Stimulated activated naive B cell treated with anti-CD40 and anti-IgM and Interleukin-4, amounts not matched to agents 10 μg/mL and 1 μg/mL and 100 μg/mL, for 72 hours (primary cell): ENCODE results near the gene ZNF598.

ENCODE experiments used
- ATAC-seq, 2 donors: fragments of 150-1000 bp; cut with Tn5 transposase; replicated peaks; 2 replicates each; pipeline ENCODE4 v1.10.0; 2021; ENCODE audit warnings: moderate library complexity in 1 of 2
- DNase-seq: peaks from one replicate; pipeline ENCODE4 v3.0.0; 2021
- H3K27ac Mint-ChIP-seq: one replicate; pipeline ENCODE4 v1.8.0; 2022; ENCODE audit warnings: mild to moderate bottlenecking, mixed read lengths
- H3K27me3 Mint-ChIP-seq, 2 donors: one replicate each; pipeline ENCODE4 v1.8.0; 2022; ENCODE audit warnings: mixed read lengths in 2 of 2
- H3K36me3 Mint-ChIP-seq, 2 donors: one replicate each; pipeline ENCODE4 v1.8.0; 2022; ENCODE audit warnings: mixed read lengths in 2 of 2, mild to moderate bottlenecking in 1 of 2
- H3K4me1 Mint-ChIP-seq, 2 donors: one replicate each; pipeline ENCODE4 v1.8.0; 2022; ENCODE audit warnings: mixed read lengths in 2 of 2, mild to moderate bottlenecking in 1 of 2
- H3K4me3 Mint-ChIP-seq, 2 donors: one replicate each; pipeline ENCODE4 v1.8.0; 2022; ENCODE audit warnings: mild to moderate bottlenecking in 2 of 2, mixed read lengths in 2 of 2, moderate library complexity in 1 of 2
- H3K9me3 Mint-ChIP-seq, 2 donors: one replicate each; pipeline ENCODE4 v1.8.0; 2022; ENCODE audit warnings: mixed read lengths in 2 of 2, mild to moderate bottlenecking in 1 of 2

Gene ZNF598

DNA sequence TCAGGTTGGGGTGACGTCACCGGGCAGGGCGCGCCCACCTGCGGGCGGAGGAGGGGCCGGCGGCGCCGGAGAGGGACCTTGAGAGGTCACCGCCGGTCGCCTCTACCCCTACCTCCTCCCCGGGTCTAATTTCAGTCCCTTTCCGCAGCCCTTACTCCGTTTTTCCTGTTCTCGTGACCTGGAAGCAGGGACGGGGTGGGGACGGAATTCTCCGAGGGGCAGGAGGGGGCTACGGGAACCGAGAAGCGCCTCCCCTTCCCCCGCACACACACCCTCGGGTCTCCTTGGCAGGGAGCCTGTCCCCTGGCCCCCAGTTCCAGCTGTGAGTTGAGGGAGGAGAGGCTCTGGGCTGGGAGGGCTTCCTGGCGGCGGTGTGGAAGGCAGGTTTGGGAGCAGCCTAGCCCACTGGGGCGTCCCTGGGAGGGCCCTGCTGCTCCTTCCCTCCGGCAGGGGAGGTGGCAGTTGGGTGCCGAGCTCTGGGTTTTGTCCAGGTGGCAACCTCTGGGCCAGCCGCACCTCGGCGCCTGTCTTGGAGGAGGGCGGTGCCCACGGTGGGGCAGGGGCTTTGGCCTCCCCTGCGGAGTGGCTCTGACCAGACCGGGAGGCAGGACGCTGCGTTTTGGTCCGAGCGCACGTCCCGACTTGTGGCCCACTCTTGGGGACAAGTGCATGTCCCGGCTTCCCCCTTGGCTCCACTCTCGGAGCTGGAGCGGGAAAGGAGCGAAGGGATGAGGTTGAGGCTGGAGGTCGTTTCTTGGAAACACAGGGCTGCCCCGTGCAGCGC, 19.1 kb downstream of the ZNF598 start:
- peak; percentile 57 for DNase-seq
- Mint-ChIP-seq H3K4me1 (peaks cover 33 to 43% of the 10 kb centered on the region in 2 donors), H3K27me3 (no peaks in the 10 kb centered on the region), H3K27ac (peak overlapping the region; percentile 98), H3K36me3 (peaks cover 23 to 49% of the 10 kb centered on the region in 2 donors), H3K9me3 (no peaks in the 10 kb centered on the region), H3K4me3 (peak overlapping the region; percentile 88 to 95)
- peak; percentile 27 to 32 for ATAC-seq

DNA sequence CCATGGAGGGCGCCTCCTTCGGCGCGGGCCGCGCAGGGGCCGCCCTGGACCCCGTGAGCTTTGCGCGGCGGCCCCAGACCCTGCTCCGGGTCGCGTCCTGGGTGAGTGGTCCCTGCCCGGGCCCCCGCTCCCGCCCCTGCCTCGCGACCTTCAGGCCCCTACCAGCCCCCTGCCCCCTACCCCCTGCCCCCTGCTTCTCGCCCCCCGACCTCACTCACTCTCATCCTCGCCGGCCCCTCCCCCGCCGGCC, 19.6 kb downstream of the ZNF598 start:
- Mint-ChIP-seq H3K27ac (no peak overlapping the region), H3K27me3 (no peaks in the 10 kb centered on the region)

DNA sequence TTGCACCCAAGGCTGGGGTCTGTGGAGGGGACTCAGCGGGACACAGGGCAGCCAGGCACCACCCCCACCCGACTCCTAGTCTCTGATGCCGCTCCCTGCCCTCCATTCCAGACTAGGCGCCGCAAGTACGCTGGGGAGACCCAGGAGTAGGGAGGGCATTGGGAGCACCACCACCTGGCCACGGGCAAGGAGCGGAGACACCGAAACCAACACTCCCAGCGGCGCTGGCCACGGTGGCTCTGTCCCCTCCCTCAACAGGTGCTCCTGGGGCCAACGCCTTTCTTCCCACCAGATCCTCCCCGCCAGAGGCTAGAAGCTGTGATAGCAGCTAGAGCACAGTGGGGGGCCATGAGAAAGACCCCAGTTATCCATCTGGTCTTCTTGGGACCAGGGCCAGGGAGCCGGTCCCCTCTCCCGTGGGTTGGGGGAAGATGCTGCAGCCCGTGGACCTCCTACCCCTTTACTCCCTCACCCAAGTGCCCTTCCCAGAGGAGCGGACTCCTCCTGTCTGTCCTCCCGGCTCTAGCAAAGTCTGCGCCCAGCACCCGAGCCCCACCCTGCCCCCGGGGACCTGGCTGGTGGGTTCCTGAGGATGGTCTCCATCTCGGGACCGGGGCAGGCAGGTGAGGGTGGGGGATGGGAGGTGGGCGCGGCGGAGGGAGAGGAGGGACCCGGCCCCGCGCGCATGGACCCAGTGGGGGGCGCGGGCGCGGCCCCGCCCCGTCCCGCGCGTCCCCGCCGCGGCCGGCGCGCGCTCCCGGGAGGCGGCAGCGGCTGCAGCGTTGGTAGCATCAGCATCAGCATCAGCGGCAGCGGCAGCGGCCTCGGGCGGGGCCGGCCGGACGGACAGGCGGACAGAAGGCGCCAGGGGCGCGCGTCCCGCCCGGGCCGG, 20.2 kb downstream of the ZNF598 start, which contains the start of gene SYNGR3:
Gene SYNGR3 (plus strand): TSS at position 762 of the 892 bp plus-strand sequence. CDS start 133 bp downstream, outside the sequence.
- Mint-ChIP-seq H3K27ac (peak within 1 kb of the TSS; percentile 98), H3K4me3 (peak within 1 kb of the TSS; percentile 88 to 95), H3K36me3 (peaks cover 18 to 43% of the 10 kb centered on the region in 2 donors), H3K4me1 (peaks cover 39 to 53% of the 10 kb centered on the region in 2 donors), H3K27me3 (no peaks in the 10 kb centered on the region), H3K9me3 (no peaks in the 10 kb centered on the region)
- DNase-seq (no peak), ATAC-seq (no peak)

More for the DNA sequence above, 19.6 kb downstream of the ZNF598 start:
- H3K4me1 Mint-ChIP-seq = peaks cover 36 to 48% of the 10 kb centered on the region in 2 donors
- H3K36me3 Mint-ChIP-seq = peaks cover 18 to 43% of the 10 kb centered on the region in 2 donors
- ATAC-seq = no peak
- DNase-seq = no peak
- no peaks in the 10 kb centered on the region for H3K9me3 Mint-ChIP-seq
- H3K4me3 Mint-ChIP-seq = peak overlapping the region; percentile 88 to 95

DNA sequence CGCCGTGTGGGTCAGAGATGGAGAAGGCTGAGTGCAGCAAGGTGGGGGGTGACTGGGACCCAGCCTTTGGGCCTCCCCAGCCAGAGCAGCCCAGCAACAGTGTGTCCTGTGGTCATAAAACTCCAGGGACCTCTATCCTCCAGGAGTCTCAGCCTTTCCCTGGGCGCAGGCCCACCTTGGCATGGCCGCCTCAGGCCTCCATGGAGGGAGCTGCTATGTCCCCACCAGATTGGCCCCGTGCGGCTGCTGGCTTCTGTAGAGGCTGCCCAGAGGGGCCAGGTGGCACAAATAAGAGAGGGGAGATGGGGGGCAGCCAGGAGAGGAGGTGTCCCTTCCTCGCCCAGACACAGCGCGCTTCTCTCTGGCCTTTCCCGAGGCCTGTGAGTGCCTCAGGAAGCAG, 22.4 kb downstream of the ZNF598 start:
- no peaks in the 10 kb centered on the region for H3K9me3 Mint-ChIP-seq
- no peak for ATAC-seq

GRCh38 chr16:1985466-1986150, 24.0 kb downstream of the ZNF598 start:
- Mint-ChIP-seq H3K27ac (no peak overlapping the region), H3K9me3 (no peaks in the 10 kb centered on the region), H3K4me1 (peaks cover 46 to 60% of the 10 kb centered on the region in 2 donors), H3K36me3 (peaks cover 10 to 24% of the 10 kb centered on the region in 2 donors), H3K4me3 (peak overlapping the region; percentile 85 to 87), H3K27me3 (peaks cover 21 to 22% of the 10 kb centered on the region in 2 donors)
- ATAC-seq = no peak
- no peak for DNase-seq

More for the DNA sequence above, 22.4 kb downstream of the ZNF598 start:
- Mint-ChIP-seq H3K4me1 (peaks cover 37 to 58% of the 10 kb centered on the region in 2 donors), H3K27ac (peak overlapping the region; percentile 81), H3K4me3 (no peak overlapping the region), H3K27me3 (peaks cover 10 to 11% of the 10 kb centered on the region in 2 donors), H3K36me3 (peaks cover 10 to 31% of the 10 kb centered on the region in 2 donors)
- DNase-seq = no peak

- Mint-ChIP-seq H3K27me3 (peaks cover 23 to 28% of the 10 kb centered on the region in 2 donors), H3K9me3 (no peaks in the 10 kb centered on the region), H3K36me3 (peaks cover 12 to 25% of the 10 kb centered on the region in 2 donors), H3K4me1 (peaks cover 47 to 70% of the 10 kb centered on the region in 2 donors), H3K27ac (peak overlapping the region; percentile 88), H3K4me3 (peak overlapping the region; percentile 85 to 87)
- DNase-seq (no peak), ATAC-seq (peak; percentile 26 to 35)
Observed at GRCh38 chr16:1984347-1985225, 25.0 kb downstream of the ZNF598 start.

DNA sequence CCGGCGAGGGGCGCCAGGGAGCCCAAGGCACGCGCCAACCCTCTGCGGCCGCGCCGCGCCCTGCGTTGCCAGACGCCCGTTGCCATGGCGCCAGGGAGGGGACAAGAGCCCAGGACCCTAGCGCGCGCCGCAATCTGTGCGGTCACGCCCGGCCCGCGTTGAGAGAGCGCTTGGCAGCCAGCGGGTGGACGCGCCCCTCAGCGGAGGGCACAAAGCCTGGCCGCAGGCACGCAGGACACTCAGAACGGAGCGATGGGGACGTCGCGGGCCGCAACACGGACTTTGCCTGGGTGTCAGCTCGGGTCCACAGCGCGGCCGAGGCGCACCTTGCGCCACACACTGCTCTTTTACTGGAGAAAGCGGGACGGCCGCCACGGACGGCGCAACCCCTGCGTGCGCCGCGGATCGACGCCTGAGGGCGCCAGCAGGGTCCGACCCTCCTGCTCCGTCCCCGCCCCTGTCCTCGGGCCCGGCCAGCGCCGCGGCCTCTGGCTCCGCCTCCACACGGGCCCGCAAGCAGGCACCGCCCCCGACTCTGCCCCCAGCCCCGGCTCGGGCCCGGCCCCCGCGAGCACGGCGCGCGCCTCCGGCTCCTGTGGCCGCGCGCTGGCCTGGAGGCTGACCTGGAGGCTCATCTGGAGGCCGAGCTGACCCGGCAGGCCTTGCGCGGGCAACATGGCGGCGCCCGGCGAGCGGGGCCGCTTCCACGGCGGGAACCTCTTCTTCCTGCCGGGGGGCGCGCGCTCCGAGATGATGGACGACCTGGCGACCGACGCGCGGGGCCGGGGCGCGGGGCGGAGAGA, 25.9 kb downstream of the ZNF598 start, which contains the start of gene GFER:
Gene GFER (plus strand): TSS at position 650 of the 803 bp plus-strand sequence. CDS start 26 bp downstream, at position 676.
- H3K9me3 Mint-ChIP-seq = no peaks in the 10 kb centered on the region
- peak within 1 kb of the TSS; percentile 85 to 87 for H3K4me3 Mint-ChIP-seq
- peaks cover 23 to 31% of the 10 kb centered on the region in 2 donors for H3K27me3 Mint-ChIP-seq
- peaks cover 46 to 66% of the 10 kb centered on the region in 2 donors for H3K4me1 Mint-ChIP-seq
- H3K27ac Mint-ChIP-seq = peak within 1 kb of the TSS; percentile 88
- ATAC-seq (peak; percentile 82 to 91), DNase-seq (peak; percentile 88)
- peaks cover 16 to 29% of the 10 kb centered on the region in 2 donors for H3K36me3 Mint-ChIP-seq

DNA sequence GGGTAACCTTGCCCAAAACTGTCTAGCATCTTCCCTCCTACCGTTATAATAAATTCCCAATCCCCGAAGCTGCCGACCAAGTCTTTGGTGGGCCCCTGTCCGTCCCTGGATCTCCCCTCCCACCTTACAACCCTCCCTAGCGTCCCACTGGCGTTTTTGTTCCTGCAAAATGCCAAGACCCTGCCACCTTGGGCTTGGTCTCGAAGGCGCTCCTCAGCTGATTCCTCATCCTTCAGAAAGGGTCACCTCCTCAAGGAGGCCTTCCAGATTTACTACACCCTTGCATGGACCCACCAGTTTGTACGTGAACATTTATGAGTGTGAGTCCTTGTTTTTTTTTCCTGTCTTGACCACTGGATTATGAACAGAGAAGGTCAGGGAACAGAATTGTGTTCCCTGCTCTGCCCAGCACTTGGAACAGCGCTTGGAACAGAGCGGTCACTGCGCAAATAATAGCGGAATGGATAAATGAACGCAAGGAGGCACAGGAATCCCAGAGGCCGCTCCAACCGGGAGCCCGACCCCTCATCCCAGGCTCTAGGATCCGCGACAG, 26.6 kb downstream of the ZNF598 start:
- peaks cover 20 to 30% of the 10 kb centered on the region in 2 donors for H3K36me3 Mint-ChIP-seq
- peak overlapping the region in 1 of 2 donors; percentile 85 for H3K4me3 Mint-ChIP-seq
- peaks cover 26 to 35% of the 10 kb centered on the region in 2 donors for H3K27me3 Mint-ChIP-seq
- peak overlapping the region; percentile 37 for H3K27ac Mint-ChIP-seq
- ATAC-seq = no peak
- no peak for DNase-seq
- peaks cover 44 to 66% of the 10 kb centered on the region in 2 donors for H3K4me1 Mint-ChIP-seq
- H3K9me3 Mint-ChIP-seq = no peaks in the 10 kb centered on the region

GRCh38 chr16:1982013-1982433, 27.6 kb downstream of the ZNF598 start:
- peaks cover 30 to 41% of the 10 kb centered on the region in 2 donors for H3K27me3 Mint-ChIP-seq

DNA sequence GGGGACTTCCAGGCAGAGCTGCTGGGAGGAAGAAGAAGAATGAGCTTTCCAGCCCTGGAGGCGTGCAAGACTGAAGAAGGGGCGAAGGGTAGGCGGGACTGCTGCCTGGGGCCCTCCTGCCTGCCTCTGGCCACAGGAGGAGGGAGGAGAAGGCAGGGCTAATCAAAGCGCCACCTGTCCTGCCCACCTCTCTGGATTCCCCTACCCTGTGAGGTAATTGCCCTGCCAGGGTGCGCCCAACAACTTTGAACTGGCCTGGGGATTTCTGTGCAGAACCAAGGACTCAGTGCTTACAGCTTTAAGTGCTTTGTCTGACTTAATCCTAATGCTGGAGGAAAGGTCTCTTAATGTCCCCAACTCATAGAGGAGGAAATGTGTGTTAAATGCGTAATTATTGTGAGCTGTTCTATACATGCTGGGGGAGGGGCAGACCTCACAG, 28.2 kb downstream of the ZNF598 start, which contains the start of gene NOXO1:
Gene NOXO1 (minus strand): TSS at position 72 of the 439 bp plus-strand sequence. CDS start 290 bp downstream, outside the sequence.
- peak within 1 kb of the TSS; percentile 59 for H3K27ac Mint-ChIP-seq
- peaks cover 30 to 41% of the 10 kb centered on the region in 2 donors for H3K27me3 Mint-ChIP-seq

More at GRCh38 chr16:1982013-1982433, 27.6 kb downstream of the ZNF598 start:
- Mint-ChIP-seq H3K36me3 (peaks cover 26 to 34% of the 10 kb centered on the region in 2 donors), H3K9me3 (no peaks in the 10 kb centered on the region), H3K27ac (no peak overlapping the region), H3K4me1 (peaks cover 44 to 66% of the 10 kb centered on the region in 2 donors), H3K4me3 (peak overlapping the region in 1 of 2 donors; percentile 10)
- ATAC-seq (no peak), DNase-seq (no peak)

GRCh38 chr16:1980770-1981087, 28.9 kb downstream of the ZNF598 start:
- ATAC-seq (no peak), DNase-seq (no peak)
- Mint-ChIP-seq H3K27me3 (peaks cover 35 to 41% of the 10 kb centered on the region in 2 donors), H3K4me1 (peaks cover 35 to 58% of the 10 kb centered on the region in 2 donors), H3K4me3 (no peak overlapping the region), H3K36me3 (peaks cover 29 to 34% of the 10 kb centered on the region in 2 donors), H3K27ac (no peak overlapping the region), H3K9me3 (no peaks in the 10 kb centered on the region)

More for the DNA sequence above, 28.2 kb downstream of the ZNF598 start, which contains the start of gene NOXO1:
- H3K4me3 Mint-ChIP-seq = peak within 1 kb of the TSS in 1 of 2 donors; percentile 13
- no peaks in the 10 kb centered on the region for H3K9me3 Mint-ChIP-seq
- peaks cover 39 to 65% of the 10 kb centered on the region in 2 donors for H3K4me1 Mint-ChIP-seq
- DNase-seq = no peak
- peak in 1 of 2 donors; percentile 25 for ATAC-seq
- H3K36me3 Mint-ChIP-seq = peaks cover 25 to 34% of the 10 kb centered on the region in 2 donors
